NB4 (cell line): Measurements from ENCODE around the gene ARHGAP22.

Source experiments
- CTCF ChIP-seq: IDR thresholded peaks from one replicate; pipeline ENCODE4 v1.5.1; 2012; ENCODE audit warnings: low read depth, low read length
- MYC ChIP-seq: IDR thresholded peaks from 2 replicates; pipeline ENCODE4 v1.6.1; 2011; ENCODE audit warnings: low read depth, low read length
- POLR2A ChIP-seq: IDR thresholded peaks from 2 replicates; pipeline ENCODE4 v1.6.1; 2011; ENCODE audit warnings: mild to moderate bottlenecking; ENCODE audit not compliant: insufficient read length; ENCODE audit errors: extremely low read depth

DNA sequence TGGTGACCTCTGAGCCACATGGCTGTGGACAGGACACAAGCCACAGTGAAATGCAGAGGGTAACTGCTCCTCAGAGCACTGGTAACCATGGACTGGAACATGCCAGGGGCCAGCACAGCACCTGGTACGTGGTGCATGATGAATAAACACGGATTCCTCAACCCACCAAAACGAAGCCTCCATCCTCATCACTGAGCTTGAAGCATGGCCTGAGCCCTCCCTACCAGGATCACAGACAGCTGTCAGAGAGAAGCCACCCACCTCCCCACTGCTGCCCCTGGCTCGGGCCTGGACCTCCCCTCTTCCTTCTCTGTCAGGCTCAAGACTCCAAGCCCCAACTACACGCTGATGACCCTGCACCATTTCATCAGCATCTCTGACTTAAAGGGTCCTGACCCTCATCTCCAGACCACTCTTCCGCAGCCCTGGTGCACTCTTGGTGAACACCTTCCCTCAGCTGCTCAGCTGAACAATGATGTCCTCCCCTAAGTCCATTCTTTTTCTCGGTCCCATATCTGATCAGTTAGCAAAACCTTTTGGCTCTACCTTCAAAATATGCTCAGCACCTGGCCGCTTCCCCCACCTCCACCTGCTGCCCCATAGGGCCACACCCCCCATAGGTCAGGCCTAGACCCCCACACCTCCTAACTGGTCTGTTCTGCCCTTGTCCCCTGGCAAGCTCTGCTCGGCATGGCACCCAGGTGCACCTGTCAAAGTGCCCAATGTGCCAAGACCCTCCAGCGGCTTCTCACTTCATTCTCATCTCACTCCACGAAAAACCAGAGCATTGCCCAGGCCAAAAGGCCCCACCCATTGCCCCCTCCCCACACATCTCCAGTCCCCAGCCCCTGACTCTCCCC, 157.3 kb downstream of the ARHGAP22 start:
- no peak for TF ChIP-seq CTCF
- TF ChIP-seq POLR2A, result no peak
- no peak for TF ChIP-seq MYC
